SH-SY5Y (cell line): ENCODE measurements around the gene HIRA.

ENCODE experiments used
- GATA2 ChIP-seq: IDR thresholded peaks from 2 replicates; pipeline ENCODE4 v1.6.1; 2011; ENCODE audit warnings: mild to moderate bottlenecking, low read depth, low read length
- GATA3 ChIP-seq: IDR thresholded peaks from 2 replicates; pipeline ENCODE4 v1.6.1; 2011; ENCODE audit warnings: low read depth, mild to moderate bottlenecking, low read length, moderate library complexity

- TF ChIP-seq GATA2 = no peak
- TF ChIP-seq GATA3 = no peak
These were observed 7.4 kb downstream of the HIRA start for GRCh38 chr22:19424186-19424500.
